ENCODE results near the gene SMS.

Gene SMS

GRCh38 chrX:21996872-21997455 is 56.5 kb downstream of the SMS start:
- no peaks in the 10 kb centered on the region for H3K4me1 Mint-ChIP-seq
- H3K36me3 Mint-ChIP-seq (ENCODE audit: insufficient read depth) = peaks cover 11% of the 10 kb centered on the region
- H3K27ac Mint-ChIP-seq (ENCODE audit: low read depth) = no peak overlapping the region
- no peak for ATAC-seq (replicated peaks; ENCODE audit: extremely low read depth, poor library complexity, severe bottlenecking)
- no peaks in the 10 kb centered on the region for H3K9me3 Mint-ChIP-seq
- H3K4me3 Mint-ChIP-seq = no peak overlapping the region
- no peaks in the 10 kb centered on the region for H3K27me3 Mint-ChIP-seq
- DNase-seq (ENCODE audit: low spot score in 2 of 2) = no peak

- DNase-seq (ENCODE audit: low spot score in 2 of 2) = no peak
- H3K36me3 Mint-ChIP-seq (ENCODE audit: insufficient read depth) = peaks cover 11% of the 10 kb centered on the region
- H3K27me3 Mint-ChIP-seq = no peaks in the 10 kb centered on the region
- H3K4me3 Mint-ChIP-seq = no peak overlapping the region
- no peak for ATAC-seq (replicated peaks; ENCODE audit: extremely low read depth, poor library complexity, severe bottlenecking)
- no peaks in the 10 kb centered on the region for H3K9me3 Mint-ChIP-seq
- no peaks in the 10 kb centered on the region for H3K4me1 Mint-ChIP-seq
- H3K27ac Mint-ChIP-seq (ENCODE audit: low read depth) = no peak overlapping the region
Measured at GRCh38 chrX:21998037-21998436, 57.5 kb downstream of the SMS start.

GRCh38 chrX:22004866-22005265 is 64.4 kb downstream of the SMS start:
- Mint-ChIP-seq H3K4me1 (peaks cover 7% of the 10 kb centered on the region), H3K9me3 (no peaks in the 10 kb centered on the region)
- ATAC-seq (replicated peaks; ENCODE audit: extremely low read depth, poor library complexity, severe bottlenecking) = no peak

GRCh38 chrX:22012051-22012450 is 71.5 kb downstream of the SMS start:
- Mint-ChIP-seq H3K27me3 (no peaks in the 10 kb centered on the region), H3K27ac (ENCODE audit: low read depth) (no peak overlapping the region), H3K36me3 (ENCODE audit: insufficient read depth) (no peaks in the 10 kb centered on the region), H3K4me1 (no peaks in the 10 kb centered on the region), H3K9me3 (no peaks in the 10 kb centered on the region), H3K4me3 (no peak overlapping the region)
- ATAC-seq (replicated peaks; ENCODE audit: extremely low read depth, poor library complexity, severe bottlenecking) (no peak), DNase-seq (ENCODE audit: low spot score in 2 of 2) (no peak)

More at GRCh38 chrX:22004866-22005265, 64.4 kb downstream of the SMS start:
- Mint-ChIP-seq H3K4me3 (no peak overlapping the region), H3K27ac (ENCODE audit: low read depth) (no peak overlapping the region), H3K27me3 (no peaks in the 10 kb centered on the region), H3K36me3 (ENCODE audit: insufficient read depth) (no peaks in the 10 kb centered on the region)
- no peak for DNase-seq (ENCODE audit: low spot score in 2 of 2)

GRCh38 chrX:22012931-22013330 is 72.4 kb downstream of the SMS start:
- H3K9me3 Mint-ChIP-seq = no peaks in the 10 kb centered on the region

GRCh38 chrX:22015139-22015750 is 74.7 kb downstream of the SMS start:
- no peak overlapping the region for H3K27ac Mint-ChIP-seq (ENCODE audit: low read depth)
- H3K9me3 Mint-ChIP-seq = no peaks in the 10 kb centered on the region
- no peaks in the 10 kb centered on the region for H3K27me3 Mint-ChIP-seq
- H3K36me3 Mint-ChIP-seq (ENCODE audit: insufficient read depth) = no peaks in the 10 kb centered on the region
- H3K4me1 Mint-ChIP-seq = no peaks in the 10 kb centered on the region
- H3K4me3 Mint-ChIP-seq = no peak overlapping the region
- ATAC-seq (replicated peaks; ENCODE audit: extremely low read depth, poor library complexity, severe bottlenecking) (no peak), DNase-seq (ENCODE audit: low spot score in 2 of 2) (no peak)

More at GRCh38 chrX:22012931-22013330, 72.4 kb downstream of the SMS start:
- no peaks in the 10 kb centered on the region for H3K36me3 Mint-ChIP-seq (ENCODE audit: insufficient read depth)
- no peaks in the 10 kb centered on the region for H3K4me1 Mint-ChIP-seq
- no peaks in the 10 kb centered on the region for H3K27me3 Mint-ChIP-seq
- no peak overlapping the region for H3K27ac Mint-ChIP-seq (ENCODE audit: low read depth)
- DNase-seq (ENCODE audit: low spot score in 2 of 2) = no peak
- ATAC-seq (replicated peaks; ENCODE audit: extremely low read depth, poor library complexity, severe bottlenecking) = no peak
- H3K4me3 Mint-ChIP-seq = no peak overlapping the region

- DNase-seq (ENCODE audit: low spot score in 2 of 2) (no peak), ATAC-seq (replicated peaks; ENCODE audit: extremely low read depth, poor library complexity, severe bottlenecking) (no peak)
- Mint-ChIP-seq H3K27ac (ENCODE audit: low read depth) (no peak overlapping the region), H3K4me3 (no peak overlapping the region), H3K4me1 (no peaks in the 10 kb centered on the region), H3K27me3 (no peaks in the 10 kb centered on the region), H3K36me3 (ENCODE audit: insufficient read depth) (no peaks in the 10 kb centered on the region), H3K9me3 (no peaks in the 10 kb centered on the region)
Measured at GRCh38 chrX:22021751-22022324, 81.3 kb downstream of the SMS start.

GRCh38 chrX:22024577-22024976 is 84.1 kb downstream of the SMS start:
- Mint-ChIP-seq H3K27me3 (no peaks in the 10 kb centered on the region), H3K4me1 (no peaks in the 10 kb centered on the region), H3K36me3 (ENCODE audit: insufficient read depth) (no peaks in the 10 kb centered on the region), H3K9me3 (no peaks in the 10 kb centered on the region), H3K4me3 (no peak overlapping the region), H3K27ac (ENCODE audit: low read depth) (no peak overlapping the region)
- DNase-seq (ENCODE audit: low spot score in 2 of 2) = no peak
- no peak for ATAC-seq (replicated peaks; ENCODE audit: extremely low read depth, poor library complexity, severe bottlenecking)

GRCh38 chrX:22025751-22026150 is 85.2 kb downstream of the SMS start:
- no peak overlapping the region for H3K27ac Mint-ChIP-seq (ENCODE audit: low read depth)
- no peaks in the 10 kb centered on the region for H3K27me3 Mint-ChIP-seq
- no peaks in the 10 kb centered on the region for H3K9me3 Mint-ChIP-seq
- no peak overlapping the region for H3K4me3 Mint-ChIP-seq
- H3K4me1 Mint-ChIP-seq = no peaks in the 10 kb centered on the region
- no peak for ATAC-seq (replicated peaks; ENCODE audit: extremely low read depth, poor library complexity, severe bottlenecking)
- no peaks in the 10 kb centered on the region for H3K36me3 Mint-ChIP-seq (ENCODE audit: insufficient read depth)
- DNase-seq (ENCODE audit: low spot score in 2 of 2) = no peak

GRCh38 chrX:22026731-22027130 is 86.2 kb downstream of the SMS start:
- Mint-ChIP-seq H3K4me3 (no peak overlapping the region), H3K9me3 (no peaks in the 10 kb centered on the region), H3K27me3 (no peaks in the 10 kb centered on the region), H3K4me1 (no peaks in the 10 kb centered on the region), H3K36me3 (ENCODE audit: insufficient read depth) (no peaks in the 10 kb centered on the region), H3K27ac (ENCODE audit: low read depth) (no peak overlapping the region)
- ATAC-seq (replicated peaks; ENCODE audit: extremely low read depth, poor library complexity, severe bottlenecking) (no peak), DNase-seq (ENCODE audit: low spot score in 2 of 2) (no peak)

GRCh38 chrX:22032084-22032483 is 91.6 kb downstream of the SMS start, which contains the start of gene PHEX:
Gene PHEX, plus strand, starts transcription at chrX:22032325. Its CDS starts 681 bp downstream, at chrX:22033006.
- Mint-ChIP-seq H3K36me3 (ENCODE audit: insufficient read depth) (peaks cover 2% of the 10 kb centered on the region), H3K27ac (ENCODE audit: low read depth) (no peak within 1 kb of the TSS), H3K9me3 (no peaks in the 10 kb centered on the region), H3K27me3 (no peaks in the 10 kb centered on the region), H3K4me3 (no peak within 1 kb of the TSS), H3K4me1 (no peaks in the 10 kb centered on the region)
- ATAC-seq (replicated peaks; ENCODE audit: extremely low read depth, poor library complexity, severe bottlenecking) (no peak), DNase-seq (ENCODE audit: low spot score in 2 of 2) (no peak)

GRCh38 chrX:22032506-22032905 is 92.0 kb downstream of the SMS start:
- H3K27ac Mint-ChIP-seq (ENCODE audit: low read depth) = no peak overlapping the region
- H3K4me3 Mint-ChIP-seq = no peak overlapping the region
- DNase-seq (ENCODE audit: low spot score in 2 of 2) = no peak

GRCh38 chrX:22033818-22034217 is 93.3 kb downstream of the SMS start:
- Mint-ChIP-seq H3K36me3 (ENCODE audit: insufficient read depth) (peaks cover 2% of the 10 kb centered on the region), H3K4me1 (no peaks in the 10 kb centered on the region), H3K9me3 (no peaks in the 10 kb centered on the region), H3K27ac (ENCODE audit: low read depth) (no peak overlapping the region), H3K4me3 (no peak overlapping the region), H3K27me3 (no peaks in the 10 kb centered on the region)
- no peak for DNase-seq (ENCODE audit: low spot score in 2 of 2)
- no peak for ATAC-seq (replicated peaks; ENCODE audit: extremely low read depth, poor library complexity, severe bottlenecking)

More at GRCh38 chrX:22032506-22032905, 92.0 kb downstream of the SMS start:
- H3K27me3 Mint-ChIP-seq = no peaks in the 10 kb centered on the region
- H3K36me3 Mint-ChIP-seq (ENCODE audit: insufficient read depth) = peaks cover 2% of the 10 kb centered on the region
- H3K9me3 Mint-ChIP-seq = no peaks in the 10 kb centered on the region
- ATAC-seq (replicated peaks; ENCODE audit: extremely low read depth, poor library complexity, severe bottlenecking) = no peak
- H3K4me1 Mint-ChIP-seq = no peaks in the 10 kb centered on the region

Data from central memory CD8-positive, alpha-beta T cell (primary cell).